Measurements from ENCODE around the gene HBQ1. TPM values are rescaled to one million over a fixed set of nuclear protein-coding genes. Genes with fewer than 3 reads are reported as not detected.

HBQ1 gene
- total RNA-seq, 1 experiment from 2014 or later, result not detected

DNA sequence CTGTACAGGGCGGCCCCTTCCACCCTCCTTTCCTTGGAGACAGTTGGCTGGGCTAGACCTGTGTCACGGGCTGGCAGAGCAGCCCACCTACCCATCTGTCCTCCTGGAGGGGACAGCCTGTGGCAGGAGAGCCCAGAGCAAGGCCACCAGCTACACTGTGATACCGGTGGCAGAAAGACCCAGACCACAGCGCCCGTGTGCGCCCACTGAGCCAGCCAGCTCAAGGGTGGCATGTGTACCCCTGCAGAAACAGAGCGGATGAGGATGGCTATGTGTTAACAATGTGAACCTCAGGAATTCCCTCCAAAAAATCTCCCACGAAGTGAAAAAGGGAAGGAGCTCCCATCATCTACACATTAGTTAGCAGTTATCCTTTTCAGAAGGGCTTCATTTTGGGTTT is 7.1 kb downstream of the HBQ1 start:
- DNase-seq, result no peak
- H3K4me3 Mint-ChIP-seq (ENCODE audit: low read depth, unreplicated experiment), result no peak overlapping the region
- intact Hi-C loops (cut with micrococcal nuclease; ENCODE audit: unreplicated experiment), result no loop called here
- no peak overlapping the region for H3K27ac Mint-ChIP-seq (ENCODE audit: unreplicated experiment)
- H3K9me3 Mint-ChIP-seq (ENCODE audit: low read depth, unreplicated experiment), result no peaks in the 10 kb centered on the region
- BruUV-seq (replicated peaks), result no TSS peak
- TF ChIP-seq, protein P1, sequence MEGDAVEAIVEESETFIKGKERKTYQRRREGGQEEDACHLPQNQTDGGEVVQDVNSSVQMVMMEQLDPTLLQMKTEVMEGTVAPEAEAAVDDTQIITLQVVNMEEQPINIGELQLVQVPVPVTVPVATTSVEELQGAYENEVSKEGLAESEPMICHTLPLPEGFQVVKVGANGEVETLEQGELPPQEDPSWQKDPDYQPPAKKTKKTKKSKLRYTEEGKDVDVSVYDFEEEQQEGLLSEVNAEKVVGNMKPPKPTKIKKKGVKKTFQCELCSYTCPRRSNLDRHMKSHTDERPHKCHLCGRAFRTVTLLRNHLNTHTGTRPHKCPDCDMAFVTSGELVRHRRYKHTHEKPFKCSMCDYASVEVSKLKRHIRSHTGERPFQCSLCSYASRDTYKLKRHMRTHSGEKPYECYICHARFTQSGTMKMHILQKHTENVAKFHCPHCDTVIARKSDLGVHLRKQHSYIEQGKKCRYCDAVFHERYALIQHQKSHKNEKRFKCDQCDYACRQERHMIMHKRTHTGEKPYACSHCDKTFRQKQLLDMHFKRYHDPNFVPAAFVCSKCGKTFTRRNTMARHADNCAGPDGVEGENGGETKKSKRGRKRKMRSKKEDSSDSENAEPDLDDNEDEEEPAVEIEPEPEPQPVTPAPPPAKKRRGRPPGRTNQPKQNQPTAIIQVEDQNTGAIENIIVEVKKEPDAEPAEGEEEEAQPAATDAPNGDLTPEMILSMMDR (IDR thresholded peaks at IDR 0.05; ENCODE audit: unreplicated experiment), result no peak
- no peaks in the 10 kb centered on the region for H3K4me1 Mint-ChIP-seq (ENCODE audit: low read depth, unreplicated experiment)
- no peaks in the 10 kb centered on the region for H3K27me3 Mint-ChIP-seq (ENCODE audit: unreplicated experiment)
- H3K36me3 Mint-ChIP-seq (ENCODE audit: insufficient read depth, unreplicated experiment), result peaks cover 72% of the 10 kb centered on the region
- CTCF ChIA-PET, result no interaction called here

DNA sequence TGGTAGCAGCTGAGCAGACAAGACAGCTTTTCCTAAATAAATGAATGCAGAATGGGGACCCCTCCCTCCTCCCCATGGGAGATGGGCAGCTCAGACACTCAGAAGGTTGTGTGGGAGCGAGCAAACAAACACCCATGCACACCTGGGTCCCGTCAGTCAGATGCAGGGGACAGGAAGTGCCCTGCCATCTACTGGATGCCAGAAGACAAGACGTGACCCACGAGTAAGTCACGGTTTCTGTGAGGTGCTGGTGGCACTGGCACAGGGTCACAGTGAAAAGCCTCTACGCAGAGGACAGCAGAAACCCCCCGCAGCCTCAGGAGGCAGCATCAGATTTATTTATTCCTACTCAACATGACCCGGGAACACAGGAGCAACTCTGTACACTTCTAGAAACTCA is 8.4 kb downstream of the HBQ1 start:
- Mint-ChIP-seq H3K27me3 (ENCODE audit: unreplicated experiment) (no peaks in the 10 kb centered on the region), H3K9me3 (ENCODE audit: low read depth, unreplicated experiment) (no peaks in the 10 kb centered on the region), H3K4me1 (ENCODE audit: low read depth, unreplicated experiment) (no peaks in the 10 kb centered on the region), H3K4me3 (ENCODE audit: low read depth, unreplicated experiment) (no peak overlapping the region), H3K36me3 (ENCODE audit: insufficient read depth, unreplicated experiment) (peaks cover 78% of the 10 kb centered on the region), H3K27ac (ENCODE audit: unreplicated experiment) (no peak overlapping the region)
- DNase-seq, result no peak
- BruUV-seq (replicated peaks), result no TSS peak
- CTCF ChIA-PET, result no interaction called here
- TF ChIP-seq, protein P1 (IDR thresholded peaks at IDR 0.05; ENCODE audit: unreplicated experiment), result no peak
- intact Hi-C loops (cut with micrococcal nuclease; ENCODE audit: unreplicated experiment), result no loop called here

DNA sequence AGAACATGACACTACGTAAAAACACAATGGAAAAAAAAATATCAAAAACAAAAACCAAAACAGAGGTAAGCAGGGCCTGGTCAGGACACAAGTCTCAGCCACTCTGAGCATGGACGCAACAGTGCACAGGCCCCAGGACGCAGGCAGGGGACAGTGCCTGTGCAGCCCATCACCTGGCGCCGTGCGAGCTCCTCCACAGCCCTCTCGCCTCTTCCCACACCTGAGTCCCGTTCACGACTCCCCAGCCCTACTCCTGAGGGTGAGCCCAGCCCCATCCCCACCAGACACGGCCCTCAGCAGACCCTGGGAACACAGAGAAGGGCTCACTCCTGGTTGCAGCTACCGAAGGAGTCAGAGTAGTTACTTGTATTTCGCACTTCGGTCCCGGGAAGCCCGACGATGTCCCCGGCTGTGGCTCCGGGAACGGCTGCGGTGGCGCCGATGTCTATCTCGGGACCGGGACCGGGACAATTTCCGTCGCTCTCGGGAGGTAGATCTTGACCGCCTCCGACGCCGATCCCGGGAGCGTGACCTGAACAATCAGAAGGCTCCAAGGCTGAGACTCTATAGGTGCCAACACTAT is 9.4 kb downstream of the HBQ1 start:
- Mint-ChIP-seq H3K4me1 (ENCODE audit: low read depth, unreplicated experiment) (no peaks in the 10 kb centered on the region), H3K4me3 (ENCODE audit: low read depth, unreplicated experiment) (no peak overlapping the region), H3K27ac (ENCODE audit: unreplicated experiment) (no peak overlapping the region), H3K27me3 (ENCODE audit: unreplicated experiment) (no peaks in the 10 kb centered on the region), H3K36me3 (ENCODE audit: insufficient read depth, unreplicated experiment) (peaks cover 87% of the 10 kb centered on the region), H3K9me3 (ENCODE audit: low read depth, unreplicated experiment) (no peaks in the 10 kb centered on the region)
- DNase-seq, result no peak
- TF ChIP-seq, protein P1 (IDR thresholded peaks at IDR 0.05; ENCODE audit: unreplicated experiment), result no peak
- CTCF ChIA-PET, result no interaction called here
- TSS peak; percentile 49 for BruUV-seq (replicated peaks)
- intact Hi-C loops (cut with micrococcal nuclease; ENCODE audit: unreplicated experiment), result no loop called here

DNA sequence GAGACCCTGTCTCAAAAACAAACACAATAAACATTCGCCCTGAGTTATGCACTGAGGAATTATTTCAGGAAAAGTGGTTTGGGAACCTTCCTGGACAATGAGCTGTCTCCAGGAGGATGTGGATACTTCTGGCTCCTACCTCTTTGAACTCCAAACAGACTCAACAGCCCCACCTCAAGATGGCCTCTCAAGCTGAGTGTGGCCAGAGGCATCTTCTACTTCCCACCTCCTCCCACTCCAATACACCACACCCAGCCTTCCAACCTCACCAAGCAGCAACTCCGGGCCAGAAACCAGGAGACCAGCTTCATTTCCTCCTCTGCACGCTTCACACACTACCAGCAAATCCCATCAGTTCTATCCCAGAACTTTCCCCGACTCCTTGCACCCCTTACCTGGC is 11.6 kb downstream of the HBQ1 start:
- BruUV-seq (replicated peaks), result no TSS peak
- Mint-ChIP-seq H3K27ac (ENCODE audit: unreplicated experiment) (no peak overlapping the region), H3K9me3 (ENCODE audit: low read depth, unreplicated experiment) (no peaks in the 10 kb centered on the region), H3K36me3 (ENCODE audit: insufficient read depth, unreplicated experiment) (peaks cover 96% of the 10 kb centered on the region), H3K4me3 (ENCODE audit: low read depth, unreplicated experiment) (no peak overlapping the region), H3K4me1 (ENCODE audit: low read depth, unreplicated experiment) (no peaks in the 10 kb centered on the region), H3K27me3 (ENCODE audit: unreplicated experiment) (no peaks in the 10 kb centered on the region)
- DNase-seq, result no peak
- CTCF ChIA-PET, result interaction anchor here (1.0 kb wide), 1 partner anchor 161 kb away, joined by 9 read pairs; the partner anchor contains the start of gene AXIN1
- TF ChIP-seq, protein P1 (IDR thresholded peaks at IDR 0.05; ENCODE audit: unreplicated experiment), result no peak
- intact Hi-C loops (cut with micrococcal nuclease; ENCODE audit: unreplicated experiment), result no loop called here
